Stimulated activated CD4-positive, alpha-beta T cell treated with anti-CD3 and anti-CD28 coated beads, Interleukin-1b, Interleukin-23, amount 100 ng/mL, for 24 hours (primary cell): Measurements from ENCODE around the gene SNX8.
"Not testable (repeated sequence)": the region's sequence is repeated elsewhere in the genome, so short reads cannot be mapped to it uniquely, and the experiment has no call there.

Experiments
- DNase-seq, 4 experiments: peaks; one replicate each; pipeline ENCODE4 v3.0.0-alpha.2; 2020; ENCODE audit warnings: low read depth in 4 of 4, low spot score in 1 of 4

Gene SNX8

GRCh38 chr7:2314209-2314955 is at the start of gene SNX8:
Gene SNX8, minus strand, starts transcription at chr7:2314441. Its CDS starts 20 bp downstream, at chr7:2314421.
- peak; percentile 88 to 98 (median 94) for DNase-seq

DNA sequence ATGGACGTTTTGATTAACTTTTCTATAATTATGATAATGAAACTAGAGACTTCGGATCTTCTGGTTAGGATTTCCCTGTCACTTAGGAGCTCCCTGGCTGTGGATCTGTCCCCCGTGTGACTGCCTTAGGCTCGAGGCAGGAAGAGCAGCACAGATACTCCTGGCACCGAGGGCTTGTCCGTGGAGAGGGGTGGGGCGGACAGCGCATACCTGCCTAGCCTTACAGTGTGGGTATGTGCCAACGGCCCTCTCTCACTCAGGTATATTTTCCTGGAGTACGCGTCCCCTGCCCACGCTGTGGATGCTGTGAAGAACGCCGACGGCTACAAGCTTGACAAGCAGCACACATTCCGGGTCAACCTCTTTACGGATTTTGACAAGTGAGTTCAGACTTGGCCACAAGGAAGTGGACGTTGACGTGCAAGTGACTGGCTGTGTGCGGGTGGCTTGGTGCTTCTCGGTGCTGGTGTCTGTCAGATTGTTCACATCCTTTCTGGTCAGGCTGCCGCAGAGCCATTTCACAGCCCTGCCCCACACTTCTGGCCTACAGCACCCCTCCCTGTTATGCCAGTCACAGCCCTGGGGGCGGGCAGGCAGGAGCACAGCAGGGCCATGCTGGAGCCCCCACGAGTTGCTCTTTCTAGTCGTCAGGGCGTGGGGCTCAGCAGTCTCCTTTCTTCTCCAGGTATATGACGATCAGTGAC is 48.3 kb upstream of the SNX8 start:
- DNase-seq = no peak

- no peak for DNase-seq
These were observed 46.6 kb upstream of the SNX8 start for GRCh38 chr7:2360796-2361195.

DNA sequence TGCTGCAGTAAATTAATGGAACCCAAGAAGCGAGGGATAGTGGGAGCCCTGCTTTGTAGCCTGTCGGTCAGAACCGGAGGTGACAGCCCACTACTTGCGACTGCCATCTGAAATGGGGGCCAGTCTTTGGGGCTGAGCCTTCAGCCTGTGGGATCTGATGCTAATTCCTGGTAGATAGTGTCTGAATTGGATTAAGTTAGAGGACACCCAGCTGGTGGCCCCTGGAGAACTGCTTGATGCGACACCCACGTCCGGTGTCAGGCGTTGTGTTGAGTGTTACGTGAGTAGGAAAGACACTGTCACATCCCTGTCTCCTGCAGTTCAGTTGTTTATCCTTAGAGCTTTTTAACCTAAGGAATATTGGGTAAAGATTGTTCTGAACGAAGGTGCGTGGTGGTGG is 45.4 kb upstream of the SNX8 start:
- no peak for DNase-seq

- no peak for DNase-seq
These were observed 44.8 kb upstream of the SNX8 start for GRCh38 chr7:2358968-2359527.

GRCh38 chr7:2357571-2357970 is 43.3 kb upstream of the SNX8 start:
- no peak for DNase-seq

GRCh38 chr7:2357165-2357564 is 42.9 kb upstream of the SNX8 start:
- DNase-seq = no peak

GRCh38 chr7:2355705-2356008 is 41.4 kb upstream of the SNX8 start:
- DNase-seq = no peak

DNA sequence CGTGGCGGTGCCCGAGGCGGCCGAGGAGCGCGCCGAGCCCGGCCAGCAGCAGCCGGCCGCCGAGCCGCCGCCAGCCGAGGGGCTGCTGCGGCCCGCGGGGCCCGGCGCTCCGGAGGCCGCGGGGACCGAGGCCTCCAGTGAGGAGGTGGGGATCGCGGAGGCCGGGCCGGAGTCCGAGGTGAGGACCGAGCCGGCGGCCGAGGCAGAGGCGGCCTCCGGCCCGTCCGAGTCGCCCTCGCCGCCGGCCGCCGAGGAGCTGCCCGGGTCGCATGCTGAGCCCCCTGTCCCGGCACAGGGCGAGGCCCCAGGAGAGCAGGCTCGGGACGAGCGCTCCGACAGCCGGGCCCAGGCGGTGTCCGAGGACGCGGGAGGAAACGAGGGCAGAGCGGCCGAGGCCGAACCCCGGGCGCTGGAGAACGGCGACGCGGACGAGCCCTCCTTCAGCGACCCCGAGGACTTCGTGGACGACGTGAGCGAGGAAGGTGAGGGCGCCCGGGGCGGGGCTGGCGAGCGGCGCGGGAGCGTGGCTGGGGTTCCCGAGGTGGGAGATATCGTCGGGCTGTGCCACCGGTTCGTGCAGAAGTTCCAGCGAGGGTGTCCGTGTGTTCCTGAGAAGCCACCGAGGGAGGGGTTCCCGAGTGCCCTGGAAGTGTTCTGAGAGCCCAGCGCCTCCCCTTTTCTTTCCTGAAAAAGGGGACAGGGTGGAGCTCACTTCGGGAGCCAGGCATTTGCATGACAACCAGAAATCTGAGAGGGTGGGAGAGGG is 40.9 kb upstream of the SNX8 start:
- DNase-seq = peak in 1 of 4 experiments; percentile 11

DNA sequence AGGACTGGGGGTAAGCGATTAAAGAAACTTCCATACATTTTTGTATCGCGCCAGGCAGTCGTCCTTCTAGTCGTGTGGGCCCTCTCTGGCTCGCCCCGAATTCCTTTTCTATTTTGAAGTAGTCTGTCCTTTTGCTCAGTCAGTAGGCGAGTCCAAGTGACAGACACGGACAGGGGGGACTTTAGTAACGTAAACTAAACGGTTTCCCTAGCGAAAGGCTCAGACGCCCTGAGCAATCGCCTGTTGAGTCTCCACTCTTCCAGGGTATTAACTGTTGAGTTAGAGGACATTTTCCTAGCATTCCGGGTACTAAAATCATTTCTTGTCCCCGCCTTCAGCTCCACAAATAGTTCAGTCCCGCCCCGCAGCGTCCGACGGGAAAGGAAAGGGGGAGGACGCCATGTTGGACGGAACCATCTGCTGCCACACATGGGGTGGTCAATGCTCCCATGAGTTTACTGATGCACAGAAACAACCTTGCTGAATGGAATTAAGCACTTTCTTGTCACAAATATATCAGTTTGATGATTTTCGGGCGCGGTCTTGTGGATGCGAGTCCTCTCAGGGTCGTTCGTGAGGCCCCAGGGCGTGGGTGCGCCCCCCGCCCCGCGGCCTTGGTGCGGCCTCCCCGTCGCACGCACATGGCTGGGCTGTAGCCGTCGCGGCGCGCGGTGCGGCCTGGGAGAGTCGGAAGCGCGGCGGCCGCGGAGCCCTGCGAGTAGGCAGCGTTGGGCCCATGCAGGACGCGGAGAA is 40.1 kb upstream of the SNX8 start, which contains the start of gene EIF3B:
EIF3B (plus strand) TSS at position 642 of the 753 bp plus-strand sequence; CDS start at position 737, 95 bp downstream.
- peak; percentile 67 to 81 (median 78) for DNase-seq

DNA sequence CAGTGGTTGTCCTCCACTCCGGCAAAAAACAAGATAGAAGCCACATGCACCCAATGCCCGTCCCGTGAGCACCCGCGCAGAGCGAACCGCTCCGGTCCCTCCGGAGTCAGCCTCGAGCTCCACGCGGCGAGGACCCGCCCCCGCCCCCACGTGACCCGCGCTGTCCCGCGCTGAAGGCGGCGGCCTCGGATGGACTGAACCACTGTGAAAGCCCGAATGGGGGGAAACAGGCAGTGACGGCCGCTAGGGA is 39.6 kb upstream of the SNX8 start:
- DNase-seq = peak; percentile 76 to 86 (median 84)

GRCh38 chr7:2353113-2353935 is 39.1 kb upstream of the SNX8 start:
- DNase-seq = no peak

GRCh38 chr7:2350861-2351260 is 36.6 kb upstream of the SNX8 start:
- no peak for DNase-seq

DNA sequence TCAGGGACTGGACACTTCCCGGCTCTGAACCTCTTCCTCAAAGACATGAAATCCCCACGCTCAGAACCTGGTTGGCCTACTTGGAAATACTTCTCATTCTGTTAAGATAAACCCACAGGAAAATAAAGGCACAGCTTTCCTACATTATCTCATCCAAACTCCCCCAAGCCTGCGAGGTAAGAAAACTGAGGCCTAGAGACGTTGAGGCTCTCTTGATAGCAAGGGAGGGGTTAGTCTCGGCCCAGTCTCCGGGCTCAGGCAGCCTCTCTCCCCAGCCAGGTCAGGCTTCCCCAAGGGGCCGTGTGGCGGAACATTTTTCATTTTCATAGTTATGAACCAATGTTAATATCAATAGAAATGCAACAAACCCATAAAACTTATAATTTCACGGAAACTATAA is 35.8 kb upstream of the SNX8 start:
- no peak for DNase-seq

GRCh38 chr7:2347351-2348063 is 33.3 kb upstream of the SNX8 start:
- not testable (repeated sequence) for DNase-seq

DNA sequence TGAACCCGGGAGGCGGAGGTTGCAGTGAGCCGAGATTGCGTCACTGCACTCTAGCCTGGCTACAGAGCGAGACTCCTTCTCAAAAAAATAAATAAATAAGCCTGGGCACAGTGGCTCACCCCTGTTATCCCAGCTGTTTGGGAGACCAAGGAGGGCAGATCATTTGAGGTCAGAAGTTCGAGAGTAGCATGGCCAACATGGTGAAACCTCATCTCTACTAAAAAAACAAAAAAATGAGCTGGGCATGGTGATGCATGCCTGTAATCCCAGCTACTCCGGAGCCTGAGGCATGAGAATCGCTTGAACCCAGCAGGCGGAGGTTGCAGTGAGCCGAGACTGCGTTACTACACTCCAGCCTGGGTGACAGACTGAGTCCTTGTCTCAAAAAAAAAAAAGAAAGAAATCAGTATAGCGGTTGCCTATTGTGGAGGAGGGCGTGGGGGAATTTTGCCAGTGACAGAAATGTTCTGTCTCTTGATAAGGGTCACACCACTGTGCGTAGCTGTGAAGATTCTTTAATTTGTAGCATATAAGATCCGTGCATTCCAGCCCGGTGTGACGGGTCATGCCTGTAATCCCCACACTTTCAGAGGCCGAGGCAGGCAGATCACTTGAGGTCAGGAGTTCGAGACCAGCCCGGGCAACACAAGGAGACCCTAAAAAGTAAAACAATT is 22.5 kb upstream of the SNX8 start:
- DNase-seq = no peak

GRCh38 chr7:2332606-2333231 is 18.5 kb upstream of the SNX8 start:
- not testable (repeated sequence) for DNase-seq

- DNase-seq = no peak
These were observed 17.5 kb upstream of the SNX8 start for GRCh38 chr7:2331707-2332106.

DNA sequence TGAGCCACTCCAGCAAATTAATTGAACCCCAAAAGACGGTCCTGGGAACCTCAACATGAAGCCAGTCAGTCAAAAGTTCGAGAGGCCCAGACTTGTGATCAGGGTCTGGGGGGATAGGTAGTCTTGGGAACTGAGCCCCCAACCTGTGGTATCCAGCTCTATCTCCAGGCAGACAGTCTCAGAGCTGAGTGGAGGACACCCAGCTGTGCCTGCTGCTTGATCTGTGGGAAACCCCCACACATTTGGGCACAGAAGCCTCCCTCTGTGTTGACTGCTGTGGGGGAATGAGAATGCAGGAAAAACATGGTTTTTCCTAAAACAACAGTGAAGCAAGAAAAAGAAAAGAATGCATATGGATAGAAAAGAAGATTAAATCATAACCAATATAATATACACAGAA is 16.3 kb upstream of the SNX8 start:
- no peak for DNase-seq
